HepG2 (cell line): ENCODE data around the gene NTN5. TPM values are rescaled to one million over a fixed set of nuclear protein-coding genes. Genes with fewer than 3 reads are reported as not detected.

ENCODE experiments used
- CTCF ChIP-seq: sonication (generic); formaldehyde crosslinking; IDR thresholded peaks from 2 replicates; pipeline ENCODE4 v1.5.0; 2020; ENCODE audit warnings: mild to moderate bottlenecking, missing genetic modification reagents, moderate library complexity
- EP300 ChIP-seq, 3 experiments: sonication (generic) in 1 of 3; formaldehyde crosslinking in 1 of 3; IDR thresholded peaks; 2 replicates each; pipeline versions ENCODE4 v1.5.1 to v1.6.1; 2011 to 2020; ENCODE audit warnings: low read depth in 2 of 3, low read length in 2 of 3, borderline replicate concordance in 1 of 3, improper control_type of control experiment in 1 of 3, mild to moderate bottlenecking in 1 of 3, missing genetic modification reagents in 1 of 3, moderate library complexity in 1 of 3
- ESRRA ChIP-seq: sonication (generic); formaldehyde crosslinking; IDR thresholded peaks from 2 replicates; pipeline ENCODE4 v1.5.1; 2020; ENCODE audit warnings: mild to moderate bottlenecking, low read depth, missing genetic modification reagents
- FOXC1 ChIP-seq: sonication (generic); formaldehyde crosslinking; IDR thresholded peaks from 2 replicates; pipeline ENCODE4 v1.8.0; 2022; ENCODE audit warnings: mild to moderate bottlenecking, missing genetic modification reagents, borderline replicate concordance
- HNF4A ChIP-seq: sonication (generic); formaldehyde crosslinking; IDR thresholded peaks from 2 replicates; pipeline ENCODE4 v1.4.0; 2020; ENCODE audit warnings: missing genetic modification reagents
- KAT8 ChIP-seq: IDR thresholded peaks from 2 replicates; pipeline ENCODE4 v1.6.1; 2016; ENCODE audit warnings: missing genetic modification reagents, missing compliant biosample characterization
- KLF16 ChIP-seq, 2 experiments: sonication (generic) in 1 of 2; formaldehyde crosslinking in 1 of 2; IDR thresholded peaks; 2 replicates each; pipeline versions ENCODE4 v1.6.1 to v1.8.0; 2016 to 2023; ENCODE audit warnings: missing genetic modification reagents in 2 of 2, missing compliant biosample characterization in 1 of 2
- MAZ ChIP-seq, 2 experiments: sonication (generic) in 1 of 2; formaldehyde crosslinking in 1 of 2; IDR thresholded peaks; 2 replicates each; pipeline versions ENCODE4 v1.5.0 to v1.6.1; 2012 to 2020; ENCODE audit warnings: low read depth in 2 of 2, mild to moderate bottlenecking in 2 of 2, borderline replicate concordance in 1 of 2, improper control_type of control experiment in 1 of 2, low read length in 1 of 2, missing genetic modification reagents in 1 of 2, moderate library complexity in 1 of 2
- MED1 ChIP-seq: sonication (generic); formaldehyde crosslinking; IDR thresholded peaks from 2 replicates; pipeline ENCODE4 v1.4.0; 2020; ENCODE audit warnings: missing genetic modification reagents
- MXI1 ChIP-seq: IDR thresholded peaks from 3 replicates; pipeline ENCODE4 v1.6.1; 2012; ENCODE audit warnings: low read depth, low read length, inconsistent platforms, borderline replicate concordance
- NBN ChIP-seq: fragments of 450-650 bp; conservative IDR thresholded peaks from 2 replicates; pipeline ENCODE4 v1.6.1; 2017
- TGIF2 ChIP-seq: IDR thresholded peaks from 2 replicates; pipeline ENCODE4 v1.6.1; 2016; ENCODE audit warnings: control low read depth, missing compliant biosample characterization
- ZNF205 ChIP-seq: IDR thresholded peaks from 2 replicates; pipeline ENCODE4 v1.6.1; 2018; ENCODE audit warnings: missing biosample characterization, missing genetic modification reagents
- ZNF569 ChIP-seq: sonication (generic); formaldehyde crosslinking; IDR thresholded peaks from 2 replicates; pipeline ENCODE4 v1.5.0; 2020; ENCODE audit warnings: mild to moderate bottlenecking, missing genetic modification reagents, moderate library complexity, borderline replicate concordance
- ZNF704 ChIP-seq: sonication (generic); formaldehyde crosslinking; IDR thresholded peaks from 2 replicates; pipeline ENCODE4 v1.8.1; 2023; ENCODE audit warnings: mild to moderate bottlenecking, inconsistent platforms, moderate library complexity, missing genetic modification reagents, borderline replicate concordance
- ZNF724P ChIP-seq: sonication (generic); formaldehyde crosslinking; IDR thresholded peaks from 2 replicates; pipeline ENCODE4 v1.8.0; 2022; ENCODE audit warnings: missing genetic modification reagents, borderline replicate concordance
- ZSCAN21 ChIP-seq: sonication (generic); formaldehyde crosslinking; IDR thresholded peaks from 2 replicates; pipeline ENCODE4 v1.8.0; 2022; ENCODE audit warnings: mild to moderate bottlenecking, missing genetic modification reagents, moderate library complexity, borderline replicate concordance
- polyA plus RNA-seq, 8 experiments: library from polyadenylated mRNA; depleted of rRNA in 3 of 8; stranded (reverse) in 7 of 8; unstranded in 1 of 8; fragments of >200 nt; fragmentation: Illumina TruSeq in 4 of 8; extraction: Trizol in 4 of 8; gene quantifications; 2 replicates each; pipeline versions ENCODE4 v1.2.1 to v1.2.3, GENCODE V29; 2011 to 2016; ENCODE audit warnings: low read depth in 4 of 8, missing spikeins in 1 of 8, mixed read lengths in 1 of 8; ENCODE audit not compliant: insufficient read depth in 1 of 8
- total RNA-seq, 5 experiments: library from RNA; depleted of rRNA; stranded (reverse); fragments of >200 nt; fragmentation: Illumina TruSeq; extraction: Trizol; gene quantifications; 2 replicates each; pipeline ENCODE4 v1.2.3, GENCODE V29; 2016; ENCODE audit warnings: low read depth in 1 of 5
- TF ChIP-seq, protein P1 (sequence below): sonication (generic); formaldehyde crosslinking; IDR thresholded peaks from 2 replicates; pipeline ENCODE4 v1.4.0; 2020; ENCODE audit warnings: missing genetic modification reagents
- TF ChIP-seq, protein P2 (sequence below): sonication (generic); formaldehyde crosslinking; IDR thresholded peaks from 2 replicates; pipeline ENCODE4 v1.4.0; 2020; ENCODE audit warnings: mild to moderate bottlenecking, low read depth, missing genetic modification reagents

Gene NTN5
- total and polyA plus RNA-seq, 2 of the 13 experiments (the other 11 are each of a cell fraction or from before 2014, with no cell fraction given), result 0.05 TPM; not detected in 1

DNA sequence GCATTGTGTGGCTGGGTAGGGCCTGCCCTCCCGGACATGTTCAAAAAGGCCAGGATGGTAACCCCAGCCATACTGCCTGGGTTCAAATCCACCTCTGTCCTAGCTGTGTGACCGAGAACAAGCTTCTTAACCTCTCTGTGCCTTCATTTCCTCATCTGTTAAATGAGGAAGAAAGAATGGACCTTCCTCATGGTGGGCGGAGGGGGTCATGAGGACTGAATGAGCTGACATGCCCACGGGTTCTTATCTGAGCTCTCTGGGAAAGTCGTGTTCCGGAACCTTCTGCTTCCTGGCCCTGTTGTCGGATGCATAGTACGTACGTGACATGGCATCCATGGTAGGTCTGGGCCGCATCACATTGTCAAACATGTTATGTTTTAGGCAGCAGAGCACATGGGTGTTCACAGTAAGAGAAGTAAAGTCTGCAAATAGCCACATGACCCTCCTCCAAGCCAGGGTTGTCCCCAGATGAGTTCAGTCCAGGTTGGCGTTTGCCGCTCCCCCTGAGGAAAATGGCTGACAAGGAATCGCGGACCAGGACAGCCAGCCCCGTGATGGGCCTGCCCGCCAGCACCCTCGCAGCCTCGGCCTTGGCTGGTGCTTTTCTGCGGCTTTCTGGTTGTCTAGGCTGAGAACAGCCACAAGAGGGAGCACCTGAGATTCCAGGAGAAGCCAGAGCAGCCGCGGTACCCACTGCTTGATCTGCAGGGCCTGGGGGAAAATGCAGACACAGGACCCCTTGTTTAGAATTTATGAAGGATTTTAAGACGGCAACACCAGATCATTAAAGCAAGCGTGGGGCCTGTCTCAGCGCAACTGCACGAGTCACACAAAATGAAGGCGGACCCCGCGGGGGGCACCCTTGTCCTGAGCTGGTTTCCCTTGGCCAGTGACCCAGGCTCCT is 2.4 kb upstream of the NTN5 start (continued):
- TF ChIP-seq CTCF (CRISPR knock-in tag) (peak; percentile 94), EP300 (IDR thresholded peaks at IDR 0.05; ENCODE audit: low read depth in 2 of 2, low read length in 2 of 2) (0 out of 4 replicates have a peak, but pooled peaks of 1 of the 2 experiments have one; percentile 8), EP300 (CRISPR knock-in tag; IDR thresholded peaks at IDR 0.05; ENCODE audit: borderline replicate concordance) (no peak), TGIF2 (CRISPR knock-in tag) (no peak), ZNF704 (CRISPR knock-in tag) (no peak), FOXC1 (CRISPR knock-in tag) (peak; percentile 40; the same call in 1 of the 2 replicates), KLF16 (CRISPR knock-in tag; IDR thresholded peaks at IDR 0.05) (peak in 1 of 2 experiments; percentile 51; a peak in 1 of 4 replicates), ZNF724P (CRISPR knock-in tag) (0 out of 2 replicates have a peak, but pooled peaks have one; percentile 44), NBN (no peak), ESRRA (CRISPR knock-in tag) (0 out of 2 replicates have a peak, but pooled peaks have one; percentile 39), HNF4A (CRISPR knock-in tag) (no peak), MAZ (IDR thresholded peaks at IDR 0.05; ENCODE audit: borderline replicate concordance, low read depth, low read length) (no peak), MAZ (CRISPR knock-in tag; IDR thresholded peaks at IDR 0.05; ENCODE audit: low read depth) (no peak), ZNF205 (CRISPR knock-in tag) (peak; percentile 23; the same call in 1 of the 2 replicates), ZSCAN21 (CRISPR knock-in tag) (no peak; the same call in 1 of the 2 replicates), MED1 (0 out of 2 replicates have a peak, but pooled peaks have one; percentile 19), MXI1 (no peak), KAT8 (0 out of 2 replicates have a peak, but pooled peaks have one; percentile 51), ZNF569 (CRISPR knock-in tag) (no peak)
- TF ChIP-seq, protein P1, sequence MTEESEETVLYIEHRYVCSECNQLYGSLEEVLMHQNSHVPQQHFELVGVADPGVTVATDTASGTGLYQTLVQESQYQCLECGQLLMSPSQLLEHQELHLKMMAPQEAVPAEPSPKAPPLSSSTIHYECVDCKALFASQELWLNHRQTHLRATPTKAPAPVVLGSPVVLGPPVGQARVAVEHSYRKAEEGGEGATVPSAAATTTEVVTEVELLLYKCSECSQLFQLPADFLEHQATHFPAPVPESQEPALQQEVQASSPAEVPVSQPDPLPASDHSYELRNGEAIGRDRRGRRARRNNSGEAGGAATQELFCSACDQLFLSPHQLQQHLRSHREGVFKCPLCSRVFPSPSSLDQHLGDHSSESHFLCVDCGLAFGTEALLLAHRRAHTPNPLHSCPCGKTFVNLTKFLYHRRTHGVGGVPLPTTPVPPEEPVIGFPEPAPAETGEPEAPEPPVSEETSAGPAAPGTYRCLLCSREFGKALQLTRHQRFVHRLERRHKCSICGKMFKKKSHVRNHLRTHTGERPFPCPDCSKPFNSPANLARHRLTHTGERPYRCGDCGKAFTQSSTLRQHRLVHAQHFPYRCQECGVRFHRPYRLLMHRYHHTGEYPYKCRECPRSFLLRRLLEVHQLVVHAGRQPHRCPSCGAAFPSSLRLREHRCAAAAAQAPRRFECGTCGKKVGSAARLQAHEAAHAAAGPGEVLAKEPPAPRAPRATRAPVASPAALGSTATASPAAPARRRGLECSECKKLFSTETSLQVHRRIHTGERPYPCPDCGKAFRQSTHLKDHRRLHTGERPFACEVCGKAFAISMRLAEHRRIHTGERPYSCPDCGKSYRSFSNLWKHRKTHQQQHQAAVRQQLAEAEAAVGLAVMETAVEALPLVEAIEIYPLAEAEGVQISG (CRISPR knock-in tag), result peak; percentile 59
- TF ChIP-seq, protein P2, sequence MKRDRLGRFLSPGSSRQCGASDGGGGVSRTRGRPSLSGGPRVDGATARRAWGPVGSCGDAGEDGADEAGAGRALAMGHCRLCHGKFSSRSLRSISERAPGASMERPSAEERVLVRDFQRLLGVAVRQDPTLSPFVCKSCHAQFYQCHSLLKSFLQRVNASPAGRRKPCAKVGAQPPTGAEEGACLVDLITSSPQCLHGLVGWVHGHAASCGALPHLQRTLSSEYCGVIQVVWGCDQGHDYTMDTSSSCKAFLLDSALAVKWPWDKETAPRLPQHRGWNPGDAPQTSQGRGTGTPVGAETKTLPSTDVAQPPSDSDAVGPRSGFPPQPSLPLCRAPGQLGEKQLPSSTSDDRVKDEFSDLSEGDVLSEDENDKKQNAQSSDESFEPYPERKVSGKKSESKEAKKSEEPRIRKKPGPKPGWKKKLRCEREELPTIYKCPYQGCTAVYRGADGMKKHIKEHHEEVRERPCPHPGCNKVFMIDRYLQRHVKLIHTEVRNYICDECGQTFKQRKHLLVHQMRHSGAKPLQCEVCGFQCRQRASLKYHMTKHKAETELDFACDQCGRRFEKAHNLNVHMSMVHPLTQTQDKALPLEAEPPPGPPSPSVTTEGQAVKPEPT (CRISPR knock-in tag), result peak; percentile 74; the same call in 1 of the 2 replicates
